ENCODE data around the gene TEX26.

The TEX26 gene

DNA sequence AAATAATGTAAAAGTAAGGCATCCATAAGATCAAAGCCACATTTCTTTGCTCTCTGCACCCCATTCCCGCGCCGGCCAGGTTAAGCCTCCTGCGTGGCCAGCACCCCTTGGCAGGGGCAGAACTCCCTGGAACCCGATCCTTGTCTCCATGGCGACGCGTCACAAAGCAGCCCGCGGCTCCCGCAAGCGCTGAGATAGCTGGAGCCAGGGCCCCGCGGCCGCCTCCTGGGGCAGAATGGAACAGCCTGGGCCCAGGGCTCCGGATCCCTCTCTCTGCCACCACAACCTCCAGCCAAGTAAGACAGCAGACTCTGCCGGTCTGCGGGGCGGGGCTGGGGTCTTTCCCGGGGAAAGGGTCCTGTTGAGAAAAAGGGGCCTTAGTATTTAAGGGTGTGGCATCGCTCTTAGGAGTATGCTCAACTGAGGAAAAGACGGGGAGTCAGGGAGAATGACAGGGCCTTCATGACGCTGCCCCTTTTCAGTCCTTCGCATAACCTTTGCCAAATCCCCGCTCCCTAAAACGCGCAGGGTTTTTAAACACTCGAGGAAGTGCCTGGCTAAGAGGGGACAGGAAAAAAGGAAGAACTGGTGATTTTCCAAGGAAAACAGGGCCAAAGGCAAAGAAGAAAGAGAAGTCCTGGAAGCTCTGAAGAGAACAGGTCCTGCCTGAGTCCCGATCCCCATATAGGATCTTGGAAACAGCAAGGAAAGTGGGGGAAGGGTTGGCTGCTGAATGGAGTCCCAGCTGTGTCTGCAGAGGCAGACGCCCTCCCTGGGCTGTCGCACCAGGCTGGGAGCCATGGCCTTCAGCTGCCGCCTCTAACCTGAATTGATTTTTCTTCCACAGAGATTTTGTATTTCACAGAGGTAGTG lies at the start of gene TEX26:
TSS of gene TEX26 (plus strand) at position 176 of the 873 bp plus-strand sequence. CDS start at position 236, 60 bp downstream.
- in situ Hi-C loops (cut with MboI; ENCODE audit: low sequenced_read_pairs): no loop called here

DNA sequence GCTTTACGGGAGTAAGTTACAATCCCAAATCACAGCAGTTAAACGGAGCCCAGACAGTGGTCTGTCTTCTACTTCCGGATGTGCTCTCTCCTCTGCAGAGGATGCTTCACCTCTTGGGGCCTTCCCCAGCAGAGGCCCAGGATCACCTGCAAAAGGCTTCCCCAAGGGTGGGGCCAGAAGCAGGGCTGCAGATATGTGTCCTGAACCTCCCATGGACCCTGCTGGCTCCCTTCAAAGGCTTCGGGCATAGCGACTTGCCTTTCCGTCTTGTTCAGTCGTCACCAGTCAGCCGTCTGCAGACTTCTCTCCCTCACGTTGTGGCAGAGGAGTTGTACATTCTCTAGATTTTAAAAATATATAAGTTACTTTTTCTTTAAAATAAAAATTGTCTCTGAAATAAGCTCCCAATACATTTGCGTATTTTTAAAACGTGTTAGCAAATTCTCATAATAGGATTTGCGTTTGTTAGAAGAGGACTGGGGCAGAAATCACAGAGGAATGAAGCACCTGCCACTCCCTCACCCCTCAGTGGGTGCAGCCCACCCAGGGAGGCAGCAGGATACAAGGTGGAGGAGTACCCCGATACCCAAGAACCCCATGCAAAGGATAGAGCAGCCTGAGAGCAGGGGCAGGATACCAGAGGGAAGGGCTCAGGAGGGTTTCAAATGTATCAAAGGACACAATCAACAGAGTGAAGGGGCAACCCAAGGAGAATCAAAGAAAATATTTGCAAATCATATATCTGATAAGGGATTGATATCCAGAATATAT lies 49.3 kb upstream of the TEX26 start:
- in situ Hi-C loops (cut with MboI; ENCODE audit: low sequenced_read_pairs): no loop called here

DNA sequence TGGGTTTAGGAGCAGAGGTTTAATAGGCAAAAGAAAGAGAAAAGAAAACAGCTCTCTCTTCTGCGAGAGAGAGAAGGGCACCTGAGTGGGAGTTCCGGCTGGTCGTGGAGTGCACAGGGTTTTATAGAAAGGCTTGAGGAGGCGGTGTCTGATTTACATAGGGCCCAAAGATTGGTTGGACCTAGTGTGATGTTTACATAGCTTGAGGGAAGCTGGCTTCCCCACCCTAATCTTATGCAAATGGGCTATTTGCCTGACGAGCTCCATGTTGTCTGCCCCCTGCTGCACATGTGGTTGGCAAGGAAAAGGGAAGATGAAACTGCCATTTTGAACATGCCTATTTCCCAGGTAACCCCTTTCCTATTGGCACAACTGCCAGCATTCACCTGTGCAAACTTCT lies 47.9 kb upstream of the TEX26 start:
- in situ Hi-C loops (cut with MboI; ENCODE audit: low sequenced_read_pairs): no loop called here

DNA sequence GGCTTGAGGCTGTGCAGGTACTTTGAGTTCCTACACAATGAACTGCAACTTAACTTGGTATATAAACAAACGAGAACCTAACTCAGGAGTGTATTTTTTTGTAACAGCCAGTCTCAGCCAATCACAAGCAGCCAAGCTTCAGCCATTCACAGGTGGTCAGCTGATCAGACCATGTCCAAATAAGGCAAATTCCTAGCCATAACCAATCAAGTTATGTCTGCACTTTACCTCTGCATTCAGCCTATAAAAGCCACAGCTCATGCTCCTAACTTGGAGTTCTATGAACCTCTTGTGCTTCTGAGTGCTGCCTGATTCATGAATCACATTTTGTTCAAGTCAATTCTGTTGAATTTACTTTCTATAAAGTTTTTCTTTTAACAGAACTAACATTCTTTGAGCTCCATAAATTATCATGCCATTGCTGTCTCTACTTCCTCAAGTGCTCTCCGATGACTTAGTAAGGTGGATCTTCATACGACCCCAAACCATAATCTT lies 43.2 kb upstream of the TEX26 start:
- in situ Hi-C loops (cut with MboI; ENCODE audit: low sequenced_read_pairs): no loop called here

DNA sequence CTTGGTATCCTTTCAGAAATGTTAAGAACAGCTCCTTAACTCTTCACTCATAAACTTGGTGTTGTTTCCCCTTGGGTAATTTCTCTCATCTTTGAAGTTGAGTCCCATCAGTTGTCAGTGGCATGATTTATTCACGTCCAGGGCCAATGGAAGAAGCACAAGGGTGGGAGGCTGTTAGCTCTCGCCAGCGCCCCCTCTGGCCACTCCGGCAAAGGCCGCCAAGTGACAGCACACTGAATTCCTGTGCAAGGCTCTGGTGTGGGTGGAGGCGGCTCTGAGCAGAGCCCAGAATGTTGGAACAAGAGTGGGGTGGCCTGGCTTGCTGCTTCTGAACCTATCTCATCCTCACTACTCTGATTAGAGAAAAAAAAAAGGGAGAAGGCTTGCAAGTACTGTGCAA lies 39.5 kb upstream of the TEX26 start:
- in situ Hi-C loops (cut with MboI; ENCODE audit: low sequenced_read_pairs): no loop called here

DNA sequence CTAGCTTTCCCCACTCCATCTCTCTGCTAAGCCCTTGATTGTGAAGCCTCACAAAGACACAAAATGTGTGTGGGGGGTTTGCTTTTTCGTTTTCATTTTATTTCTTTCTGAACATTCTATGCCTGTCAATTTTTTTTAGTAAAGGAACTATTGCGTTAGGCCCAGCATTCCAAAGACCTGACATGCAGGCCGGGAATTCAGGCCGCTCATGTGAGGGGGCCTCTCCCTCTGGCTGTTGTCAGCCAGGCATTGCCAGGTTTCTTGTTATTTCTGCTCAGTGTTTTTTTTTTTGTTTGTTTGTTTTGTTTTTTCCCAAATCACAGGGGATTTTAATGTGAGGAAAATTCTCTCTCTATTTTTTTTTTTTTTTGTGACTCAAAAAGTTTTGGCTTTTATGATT lies 36.7 kb upstream of the TEX26 start:
- in situ Hi-C loops (cut with MboI; ENCODE audit: low sequenced_read_pairs): no loop called here

DNA sequence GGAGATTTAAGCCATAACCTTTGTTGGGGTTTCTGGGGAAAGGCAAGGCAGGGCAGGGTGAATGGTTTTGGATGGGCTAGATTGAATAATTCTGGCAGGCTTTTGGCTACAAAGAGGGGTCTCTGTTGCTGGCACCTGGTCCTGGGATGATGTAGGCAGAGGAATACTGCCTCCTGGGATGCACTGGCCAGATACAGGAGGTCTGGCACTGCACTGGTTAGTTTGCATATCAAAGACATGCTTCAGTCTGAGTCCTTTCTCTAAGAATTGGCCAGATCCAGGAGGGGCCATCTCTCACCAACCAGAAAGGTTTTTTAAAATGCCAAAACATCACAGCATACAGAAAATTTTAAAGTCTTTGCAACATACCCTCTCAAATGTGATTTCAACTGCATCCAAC lies 34.4 kb upstream of the TEX26 start:
- in situ Hi-C loops (cut with MboI; ENCODE audit: low sequenced_read_pairs): no loop called here

DNA sequence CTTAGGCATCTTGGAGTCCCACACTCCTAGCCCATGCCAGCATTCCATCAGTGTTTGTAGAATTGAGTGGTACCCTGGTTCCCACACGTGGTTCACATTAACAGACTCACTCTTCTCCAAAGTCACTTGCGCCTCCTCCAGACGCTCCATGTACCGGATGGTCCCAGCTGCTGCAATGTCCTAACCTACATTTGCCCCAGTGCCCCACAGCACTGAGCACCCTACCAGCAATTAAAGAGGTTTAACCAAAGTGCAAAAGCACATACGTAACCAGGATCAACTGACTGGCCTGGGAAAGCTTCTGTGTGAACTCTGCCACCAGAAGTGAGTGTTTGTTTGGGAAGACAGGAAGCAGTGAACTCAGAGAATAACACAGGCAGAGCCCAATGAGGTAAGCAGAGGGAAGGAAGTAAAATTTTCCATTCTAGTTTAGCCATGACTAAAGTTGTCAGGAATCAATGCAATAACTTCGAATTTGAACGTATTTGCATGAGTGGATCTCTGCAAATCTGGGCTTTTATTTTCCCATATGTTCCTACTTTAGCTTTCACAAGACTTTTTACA lies 33.7 kb upstream of the TEX26 start:
- in situ Hi-C loops (cut with MboI; ENCODE audit: low sequenced_read_pairs): no loop called here

DNA sequence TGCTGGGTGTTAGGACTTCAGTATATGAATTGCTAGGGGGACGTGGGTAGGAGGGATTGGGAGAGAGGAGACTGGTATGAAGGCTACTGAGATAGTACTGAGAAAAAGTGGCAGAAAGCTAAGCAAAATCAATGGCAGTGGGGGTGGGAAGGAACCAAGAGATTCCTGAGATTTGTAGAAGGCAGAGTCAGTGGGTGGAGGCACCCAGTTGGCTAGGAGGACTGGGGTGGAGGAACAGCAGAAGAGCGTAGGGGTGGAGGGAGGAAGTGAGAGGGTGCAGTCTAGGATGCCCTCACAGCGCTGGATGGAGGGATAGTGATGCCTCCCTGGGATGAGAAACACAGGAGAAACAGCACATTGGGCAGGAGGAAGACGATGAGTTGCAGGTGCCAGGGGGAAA lies 32.0 kb upstream of the TEX26 start:
- in situ Hi-C loops (cut with MboI; ENCODE audit: low sequenced_read_pairs): no loop called here

DNA sequence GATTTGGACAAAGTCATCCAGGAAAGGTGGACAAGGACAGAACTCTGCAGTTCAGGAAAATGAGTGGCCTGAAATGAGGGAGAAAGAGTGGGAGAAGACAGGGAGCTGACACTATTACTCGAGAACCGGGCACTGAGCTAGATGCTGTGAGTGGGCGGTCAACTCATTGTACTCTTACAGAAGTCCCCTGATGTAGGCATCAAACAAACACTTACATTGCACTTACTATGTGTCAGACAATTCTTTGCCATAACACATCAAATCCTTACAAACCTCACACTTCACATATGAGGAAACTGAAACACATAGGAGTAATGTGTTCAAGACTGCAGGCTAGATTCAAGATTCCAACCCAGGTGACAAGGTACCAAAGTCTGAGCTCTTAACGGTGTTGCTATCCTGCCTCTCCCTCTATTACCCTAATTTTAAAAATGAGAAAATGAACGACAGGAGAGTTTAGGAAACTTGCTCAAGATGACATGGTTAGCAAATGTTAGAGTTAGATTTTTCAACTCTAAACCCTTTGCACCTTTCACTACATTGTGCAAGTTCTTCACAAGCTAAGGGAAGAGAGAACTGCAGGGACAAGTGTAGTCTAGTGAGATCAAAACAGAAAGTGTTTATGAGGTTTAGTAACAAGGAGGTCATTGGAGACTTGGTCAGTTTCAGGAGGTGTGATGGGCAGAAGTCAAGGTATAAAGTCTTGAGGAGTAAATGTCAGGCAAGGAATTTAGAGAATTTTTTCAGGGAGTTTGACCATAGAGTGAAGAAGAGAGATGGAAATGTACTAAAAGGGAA lies 31.3 kb upstream of the TEX26 start:
- in situ Hi-C loops (cut with MboI; ENCODE audit: low sequenced_read_pairs): no loop called here

DNA sequence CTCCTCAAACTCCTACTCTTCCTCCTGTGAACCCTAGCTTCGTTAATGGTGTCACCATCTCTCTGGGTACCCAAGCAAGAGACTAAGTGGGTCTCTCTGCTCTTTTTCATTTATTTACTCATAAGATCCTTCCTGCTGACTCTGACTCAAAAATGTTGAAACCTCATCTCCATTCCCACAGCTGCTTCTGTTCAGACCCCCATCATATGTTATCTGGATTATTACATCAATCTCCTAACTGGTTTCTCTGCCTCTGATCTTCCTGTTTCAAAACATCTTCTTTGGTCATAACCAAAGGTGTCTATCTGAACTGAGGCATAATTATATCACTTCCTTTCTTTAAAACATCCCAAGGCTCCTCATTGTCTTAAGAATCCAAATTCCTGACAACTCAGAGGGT lies 28.4 kb upstream of the TEX26 start:
- in situ Hi-C loops (cut with MboI; ENCODE audit: low sequenced_read_pairs): no loop called here

DNA sequence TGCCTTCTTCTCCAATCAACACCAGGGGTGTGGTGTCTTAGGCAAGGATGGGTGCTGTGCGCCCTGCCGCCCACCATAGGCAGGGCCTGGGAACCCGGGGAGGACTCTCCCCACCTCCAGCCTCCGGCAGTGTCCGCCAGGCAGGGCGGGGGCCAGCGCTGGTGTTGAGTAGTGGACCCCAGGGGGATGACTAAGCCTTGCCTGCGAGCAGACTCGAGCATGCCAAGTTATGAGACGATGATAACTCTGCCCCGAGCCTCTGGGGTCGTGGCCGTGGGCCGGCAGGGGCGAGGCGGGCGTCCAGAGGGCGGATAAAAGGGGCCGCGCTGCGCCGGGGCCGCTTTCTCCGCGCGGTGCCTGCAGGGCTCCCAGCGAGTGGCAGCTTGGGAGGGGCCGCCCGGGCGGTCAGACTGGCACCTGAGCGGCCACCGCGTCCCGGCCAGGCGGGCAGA lies 26.5 kb upstream of the TEX26 start, which contains the start of gene MEDAG:
TSS of gene MEDAG (plus strand) at position 340 of the 452 bp plus-strand sequence. CDS start 245 bp downstream, outside the sequence.
- in situ Hi-C loops (cut with MboI; ENCODE audit: low sequenced_read_pairs): no loop called here

DNA sequence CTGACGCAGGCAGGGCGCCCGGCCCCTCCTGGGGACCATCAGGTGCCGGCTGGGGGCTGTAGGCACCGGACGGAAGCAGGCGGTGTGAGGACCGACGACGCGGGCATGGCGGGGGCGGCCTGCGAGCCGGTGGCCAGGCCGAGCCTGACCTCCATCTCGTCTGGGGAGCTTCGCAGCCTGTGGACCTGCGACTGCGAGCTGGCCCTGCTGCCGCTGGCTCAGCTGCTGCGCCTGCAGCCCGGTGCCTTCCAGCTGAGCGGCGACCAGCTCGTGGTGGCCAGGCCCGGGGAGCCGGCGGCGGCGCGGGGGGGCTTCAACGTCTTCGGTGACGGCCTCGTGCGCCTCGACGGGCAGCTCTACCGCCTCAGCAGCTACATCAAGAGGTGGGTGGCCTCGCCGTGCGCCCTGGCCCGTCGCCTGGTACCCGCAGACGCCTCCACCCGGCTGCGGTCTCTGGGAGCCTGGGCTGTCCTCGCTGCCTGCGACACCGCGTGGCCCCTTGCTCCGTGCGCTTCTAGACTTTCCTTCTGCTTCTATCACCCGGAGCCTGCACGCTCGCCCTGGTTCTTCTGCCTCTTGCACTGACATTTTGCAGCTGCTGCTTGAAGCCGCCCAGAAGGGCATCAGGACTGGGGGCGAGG lies 25.9 kb upstream of the TEX26 start:
- in situ Hi-C loops (cut with MboI; ENCODE audit: low sequenced_read_pairs): no loop called here

DNA sequence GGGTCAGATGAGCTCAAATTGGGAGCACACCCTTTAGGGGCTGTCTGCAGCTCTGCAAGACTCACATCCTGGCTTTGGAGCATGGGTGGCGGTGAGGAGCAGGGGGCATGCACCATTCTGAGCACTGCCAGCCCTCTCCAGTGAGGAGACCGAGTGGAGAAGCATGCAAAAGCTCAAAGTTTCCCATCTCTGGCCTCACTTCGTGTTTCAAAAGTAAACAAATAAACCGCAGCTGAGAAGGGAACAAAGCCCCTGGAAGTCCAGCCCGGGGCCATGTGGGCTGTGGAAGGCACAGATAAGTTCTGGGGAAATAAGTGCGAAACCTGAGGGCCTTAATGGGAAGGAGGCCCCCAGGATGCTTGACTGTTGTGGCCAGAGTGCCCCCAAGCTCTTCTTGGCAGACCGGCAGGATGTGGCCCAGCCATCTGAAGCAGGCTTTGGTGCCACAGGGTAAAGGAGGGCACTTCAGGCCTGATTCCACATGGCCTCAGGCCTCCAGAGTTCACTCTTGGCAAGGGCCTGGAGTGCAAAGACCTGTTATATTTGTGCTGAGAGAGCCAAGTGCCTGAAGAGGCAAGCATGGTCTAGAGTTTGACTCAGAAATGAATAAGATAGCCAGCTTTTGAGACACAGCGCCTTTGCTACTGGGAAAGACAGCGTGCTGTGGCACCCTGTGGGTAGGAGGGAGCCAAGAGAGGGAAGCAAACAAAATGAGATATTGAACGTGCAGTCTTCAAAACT lies 25.2 kb upstream of the TEX26 start:
- in situ Hi-C loops (cut with MboI; ENCODE audit: low sequenced_read_pairs): no loop called here

DNA sequence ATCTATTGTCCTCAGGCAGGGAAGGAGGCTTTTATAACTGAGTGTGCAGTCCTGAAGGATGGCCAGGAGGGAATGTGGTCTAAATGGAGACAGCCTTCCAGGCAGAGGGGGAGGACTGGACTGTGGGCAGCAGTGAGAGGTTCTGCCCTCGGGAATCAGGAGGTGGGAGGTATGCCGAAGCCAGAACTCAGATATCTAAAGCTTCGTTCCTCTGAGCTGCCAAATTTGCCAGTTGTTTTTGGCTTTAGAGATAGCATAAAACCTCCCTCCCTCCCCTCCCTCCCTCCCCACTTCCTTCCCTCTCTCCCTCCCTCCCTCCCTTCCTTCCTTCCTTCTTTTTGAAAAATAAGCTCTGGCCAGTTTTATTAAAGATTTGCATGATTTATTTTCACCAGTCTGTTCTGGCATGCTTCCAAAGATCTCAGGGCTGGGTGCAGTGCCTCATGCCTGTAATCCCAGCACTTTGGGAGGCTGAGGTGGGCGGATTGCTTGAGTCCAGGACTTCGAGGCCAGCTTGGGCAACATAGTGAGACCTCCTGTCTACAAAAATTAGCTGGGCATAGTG lies 24.0 kb upstream of the TEX26 start:
- in situ Hi-C loops (cut with MboI; ENCODE audit: low sequenced_read_pairs): no loop called here

DNA sequence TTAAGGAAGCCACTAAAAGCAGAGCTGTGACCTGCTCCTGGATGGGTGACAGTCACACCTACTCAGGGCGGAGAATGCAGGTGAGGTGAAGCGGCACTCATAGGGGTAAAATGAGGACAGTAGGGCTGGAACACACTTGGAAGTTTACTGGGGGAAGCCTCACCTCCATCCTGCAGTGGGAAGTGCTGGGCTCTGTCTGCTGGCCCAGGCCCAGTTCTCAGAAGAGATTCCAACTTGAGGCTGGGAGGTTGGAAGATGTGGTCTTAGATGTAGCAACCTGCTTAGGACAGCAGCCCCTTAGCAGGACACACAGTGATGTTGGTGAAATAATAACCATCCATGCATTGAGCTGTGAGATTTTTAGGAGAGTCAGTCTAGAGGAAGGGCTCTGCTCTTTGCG lies 21.8 kb upstream of the TEX26 start:
- in situ Hi-C loops (cut with MboI; ENCODE audit: low sequenced_read_pairs): no loop called here

DNA sequence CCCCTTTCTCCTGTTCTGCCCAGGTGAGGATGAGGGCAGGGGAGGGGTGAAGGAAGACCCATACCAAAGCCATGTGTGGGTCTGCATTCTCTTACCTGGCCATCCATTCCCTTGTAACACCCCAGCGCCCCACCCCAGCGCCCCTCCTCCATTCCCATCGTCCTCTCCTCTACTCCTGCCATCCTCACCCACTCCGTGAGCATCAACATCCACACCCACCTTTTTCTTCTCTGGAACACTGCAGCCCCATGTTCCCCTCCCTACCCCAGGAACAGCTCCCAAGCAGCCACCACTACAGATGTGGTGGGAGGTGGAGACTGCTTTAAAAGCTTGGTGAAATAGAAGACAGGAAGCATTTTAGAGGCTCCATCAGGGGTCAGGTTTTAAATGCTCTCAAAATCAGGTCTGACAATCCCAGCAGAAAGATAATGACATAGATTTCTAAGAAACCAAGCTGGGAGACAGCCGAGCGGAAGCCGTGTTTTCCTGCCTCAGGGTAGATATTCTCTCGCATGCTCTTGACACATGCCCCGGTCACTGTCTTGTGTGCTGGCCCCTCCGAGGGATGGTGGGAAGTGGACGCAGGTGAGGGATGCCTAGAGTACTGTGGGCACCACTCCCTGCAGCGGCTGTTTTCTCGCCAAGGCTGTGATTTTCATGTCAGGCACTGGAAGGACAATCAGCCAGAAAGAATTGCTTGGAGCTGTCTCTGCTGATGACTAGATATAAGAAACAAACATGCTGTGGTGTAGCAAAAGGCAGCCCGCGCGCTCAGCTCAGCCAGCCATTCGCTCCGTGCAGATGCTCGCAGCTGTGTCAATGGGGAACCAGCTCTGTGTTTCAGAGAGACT lies 16.5 kb upstream of the TEX26 start:
- in situ Hi-C loops (cut with MboI; ENCODE audit: low sequenced_read_pairs): no loop called here

DNA sequence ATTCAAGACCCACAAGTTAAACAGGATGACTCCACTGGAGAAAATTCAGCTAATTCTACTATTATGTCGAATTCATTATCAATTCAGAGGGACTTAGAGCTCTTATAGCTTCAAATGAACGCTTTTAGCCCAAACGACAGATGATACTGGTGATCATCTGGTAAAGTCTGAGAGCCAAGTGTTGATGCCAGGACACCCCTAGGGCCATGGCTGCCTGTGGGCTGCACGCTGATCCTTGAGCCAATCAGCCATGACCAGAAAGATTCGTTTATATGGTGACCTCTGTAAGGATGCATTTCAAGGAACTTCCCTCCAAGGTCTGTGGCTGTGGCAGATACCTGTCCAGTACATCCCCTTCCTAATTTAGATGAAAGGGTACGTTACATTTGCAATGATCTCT lies 15.5 kb upstream of the TEX26 start:
- in situ Hi-C loops (cut with MboI; ENCODE audit: low sequenced_read_pairs): no loop called here

Measured in HL-60/S4 (cell line).